Nucleus accumbens (tissue), 56 donors: ENCODE data around the gene TRIM14.
"Not testable (repeated sequence)": the region's sequence is repeated elsewhere in the genome, so short reads cannot be mapped to it uniquely, and the experiment has no call there.

Experiments used
- DNase-seq, 56 donors: peaks; one replicate each; lab custom pipeline; 2025; lab: John Stamatoyannopoulos, UW

TRIM14 gene

GRCh38 chr9:98142182-98142907 lies 23.3 kb upstream of the TRIM14 start:
- peak in 24 of 56 donors; percentile 4 to 51 (median 25) for DNase-seq

DNA sequence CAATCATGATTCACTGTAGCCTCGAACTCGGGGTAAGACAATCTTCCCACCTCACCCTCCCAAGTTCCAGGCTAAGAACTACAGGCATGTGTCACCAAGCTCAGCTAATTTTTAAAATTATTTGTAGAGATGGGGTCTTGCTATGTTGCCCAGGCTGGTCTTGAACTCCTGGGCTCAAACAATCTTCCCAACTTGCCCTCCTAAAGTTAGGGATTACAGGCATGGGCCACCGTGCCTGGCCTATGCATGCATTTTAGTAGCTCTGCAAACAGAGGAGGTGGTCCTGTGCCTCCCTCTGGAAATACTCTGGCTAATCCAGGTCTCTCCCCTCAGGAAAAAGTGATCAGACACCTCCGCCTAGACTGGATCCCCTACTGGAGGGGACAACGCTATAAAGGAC lies 21.5 kb upstream of the TRIM14 start:
- DNase-seq, result no peak

- no peak for DNase-seq
Measured at GRCh38 chr9:98136489-98136888, 17.5 kb upstream of the TRIM14 start.

DNA sequence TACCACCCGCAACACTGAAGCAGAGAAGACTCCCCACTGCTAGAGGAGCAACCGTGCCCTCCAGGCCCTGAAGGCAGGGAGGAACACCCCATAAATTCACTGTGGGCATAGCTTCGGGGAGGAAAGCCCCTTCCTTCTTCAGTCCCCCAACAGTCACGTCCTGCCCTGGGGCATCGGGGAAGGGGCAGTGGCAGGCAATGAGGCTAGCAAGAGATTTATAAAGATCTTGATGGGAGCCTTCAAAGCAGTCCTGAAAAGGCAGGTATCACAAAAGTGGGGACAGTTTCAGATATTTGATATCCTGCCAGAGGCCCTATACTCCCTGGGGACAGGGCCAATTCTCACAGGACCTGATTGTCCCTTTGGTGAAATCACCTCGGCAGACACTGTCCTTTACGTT lies 16.9 kb upstream of the TRIM14 start:
- no peak for DNase-seq

DNA sequence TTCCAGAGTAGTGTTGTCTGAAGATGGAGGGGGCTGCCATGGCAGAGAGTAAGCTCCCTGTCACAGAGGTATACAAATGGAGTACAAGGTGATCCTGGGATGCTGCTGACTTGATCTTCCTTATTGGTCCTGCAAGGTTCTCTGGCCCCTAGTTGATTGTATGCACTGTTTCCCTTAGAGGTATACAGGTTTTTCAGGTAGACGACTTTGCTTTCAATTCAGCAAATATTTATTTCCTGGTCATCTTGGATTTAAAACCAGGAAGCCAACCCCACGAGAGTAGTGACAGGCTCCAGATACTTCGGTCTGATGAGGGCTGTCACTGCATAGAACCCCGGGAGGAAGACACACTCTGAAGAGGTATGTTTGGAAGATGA lies 16.5 kb upstream of the TRIM14 start:
- no peak for DNase-seq

- DNase-seq, result no peak
Measured at GRCh38 chr9:98134702-98135557, 15.9 kb upstream of the TRIM14 start.

GRCh38 chr9:98132806-98133631 lies 14.0 kb upstream of the TRIM14 start:
- no peak for DNase-seq

GRCh38 chr9:98132158-98132557 lies 13.1 kb upstream of the TRIM14 start:
- DNase-seq, result no peak

DNA sequence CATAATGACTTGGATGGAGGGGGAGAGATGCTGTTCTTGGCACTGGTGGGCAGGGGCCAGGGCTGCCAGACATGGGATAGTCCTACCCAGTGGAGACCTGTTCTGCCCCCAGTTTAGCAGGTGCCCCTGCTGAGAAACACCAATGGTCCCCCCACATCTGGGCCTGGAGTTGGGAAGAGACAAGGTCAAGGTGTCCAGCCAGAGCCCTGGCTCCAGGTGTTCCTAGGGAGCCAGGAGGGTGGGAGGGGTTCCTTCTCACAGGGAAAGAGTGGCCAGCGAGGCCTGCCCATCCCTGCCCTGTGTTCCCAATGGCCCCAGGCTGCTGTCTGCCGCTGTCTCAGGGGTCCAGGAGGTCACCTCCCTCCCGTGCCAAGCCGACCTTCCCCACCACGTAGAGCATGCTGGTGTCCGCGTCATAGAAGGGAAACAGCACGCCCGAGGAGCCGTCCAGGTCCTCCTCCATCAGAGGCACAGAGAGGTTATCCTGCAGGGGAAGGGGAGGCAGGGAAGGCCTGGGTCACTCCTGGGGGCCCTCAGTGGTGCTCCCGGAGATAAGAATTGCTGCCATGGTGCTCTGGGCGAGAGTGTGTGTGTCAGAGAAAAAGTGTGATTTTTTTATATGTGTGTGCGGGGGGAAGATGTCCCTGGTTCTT lies 11.7 kb upstream of the TRIM14 start:
- no peak for DNase-seq

- DNase-seq, result not testable (repeated sequence)
Measured at GRCh38 chr9:98130060-98130459, 11.0 kb upstream of the TRIM14 start.

GRCh38 chr9:98129451-98129881 lies 10.4 kb upstream of the TRIM14 start:
- peak in 2 of 56 donors; percentile 2 to 3 for DNase-seq

DNA sequence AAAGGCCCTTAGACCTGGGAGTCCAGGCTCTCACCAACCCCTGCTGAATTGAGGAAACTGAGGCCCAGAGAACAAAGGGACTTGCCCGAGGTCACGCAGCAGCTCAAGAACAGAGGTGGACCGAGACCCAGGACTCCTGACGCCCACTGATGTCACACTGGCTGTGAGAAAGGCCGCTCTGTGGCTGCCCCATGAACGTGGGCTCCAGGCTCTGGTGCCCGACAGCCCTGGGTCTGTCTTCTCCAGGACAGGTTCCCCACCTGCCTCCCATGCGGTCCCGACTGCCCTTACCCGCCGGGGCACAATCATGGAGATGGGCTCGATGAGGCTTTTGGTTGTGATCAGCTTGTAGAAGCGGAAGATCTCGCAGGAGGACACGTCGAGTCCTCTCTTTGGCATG lies 9.3 kb upstream of the TRIM14 start:
- no peak for DNase-seq

- DNase-seq, result no peak
Measured at GRCh38 chr9:98127226-98127625, 8.2 kb upstream of the TRIM14 start.

DNA sequence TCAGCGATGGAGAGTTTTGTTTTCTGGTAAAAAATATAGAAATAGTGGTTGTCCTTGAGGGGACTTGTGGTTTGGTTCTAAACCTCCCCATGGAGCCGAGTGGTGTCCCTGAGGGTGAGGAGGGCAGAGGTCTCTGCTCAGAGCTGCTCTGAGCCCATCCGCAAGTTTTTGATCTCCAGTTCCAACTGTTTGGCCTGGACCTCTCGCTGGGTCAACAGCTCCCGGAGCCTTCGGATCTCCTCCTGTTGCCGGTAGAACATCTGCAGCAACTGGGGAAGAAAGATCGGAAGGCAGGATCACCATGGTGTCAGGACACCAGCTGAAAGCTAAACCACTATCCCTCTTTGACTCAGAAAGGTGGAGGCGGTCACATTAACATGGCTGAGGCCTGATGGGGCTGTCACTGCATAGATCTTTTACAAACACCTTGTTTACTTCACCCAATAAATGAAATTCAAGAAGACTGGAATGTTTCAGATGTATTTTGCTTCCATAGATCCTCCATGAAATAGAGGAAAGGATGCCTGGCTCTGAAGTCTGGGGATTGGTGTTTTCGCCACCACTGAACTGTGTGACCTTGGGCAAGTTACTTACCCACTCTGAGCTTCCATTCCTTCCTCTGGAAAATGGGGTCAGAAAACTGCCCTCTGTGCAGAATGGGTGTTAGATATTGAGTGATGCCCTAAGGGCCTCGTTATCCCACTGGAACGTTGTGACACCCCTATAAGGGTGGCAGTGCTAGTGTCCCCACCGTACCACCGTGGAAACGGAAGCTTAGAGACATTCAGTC lies 5.8 kb upstream of the TRIM14 start:
- DNase-seq, result no peak

DNA sequence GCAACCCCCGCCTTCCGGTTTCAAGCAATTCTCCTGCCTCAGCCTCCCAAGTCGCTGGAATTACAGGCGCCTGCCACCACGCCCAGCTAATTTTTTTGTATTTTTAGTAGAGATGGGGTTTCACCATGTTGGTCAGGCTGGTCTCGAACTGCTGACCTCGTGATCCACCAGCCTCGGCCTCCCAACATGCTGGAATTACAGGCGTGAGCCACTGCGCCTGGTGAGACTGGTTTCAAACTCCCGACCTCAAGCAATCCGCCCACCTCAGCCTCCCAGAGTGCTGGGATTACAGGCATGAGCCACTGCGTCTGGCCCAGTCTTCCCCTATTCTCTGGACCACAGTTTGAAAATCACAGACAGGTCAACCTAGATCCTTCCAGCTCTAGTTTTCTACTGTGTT lies 5.1 kb upstream of the TRIM14 start:
- not testable (repeated sequence) for DNase-seq

GRCh38 chr9:98121058-98121457 lies 2.0 kb upstream of the TRIM14 start:
- no peak for DNase-seq

DNA sequence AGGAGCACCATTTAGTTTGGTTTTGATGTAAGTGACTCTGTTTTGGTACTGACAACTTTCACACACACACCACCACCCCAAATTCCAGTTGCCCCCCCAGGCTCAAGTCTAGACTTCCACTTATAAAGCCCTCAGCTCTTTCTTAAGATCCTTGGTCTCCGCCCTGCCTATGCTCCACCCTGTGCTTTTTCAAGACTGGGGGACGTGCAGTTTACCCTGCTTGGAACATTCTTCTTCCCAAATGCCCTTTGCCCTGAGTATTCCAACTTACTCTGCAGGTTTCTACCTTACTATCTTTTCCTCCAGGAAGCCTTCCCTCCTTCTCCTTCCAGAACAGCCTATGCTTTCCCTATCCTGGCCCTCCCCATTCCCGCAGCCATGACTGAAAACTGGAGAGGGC lies 1.5 kb upstream of the TRIM14 start:
- DNase-seq, result no peak

DNA sequence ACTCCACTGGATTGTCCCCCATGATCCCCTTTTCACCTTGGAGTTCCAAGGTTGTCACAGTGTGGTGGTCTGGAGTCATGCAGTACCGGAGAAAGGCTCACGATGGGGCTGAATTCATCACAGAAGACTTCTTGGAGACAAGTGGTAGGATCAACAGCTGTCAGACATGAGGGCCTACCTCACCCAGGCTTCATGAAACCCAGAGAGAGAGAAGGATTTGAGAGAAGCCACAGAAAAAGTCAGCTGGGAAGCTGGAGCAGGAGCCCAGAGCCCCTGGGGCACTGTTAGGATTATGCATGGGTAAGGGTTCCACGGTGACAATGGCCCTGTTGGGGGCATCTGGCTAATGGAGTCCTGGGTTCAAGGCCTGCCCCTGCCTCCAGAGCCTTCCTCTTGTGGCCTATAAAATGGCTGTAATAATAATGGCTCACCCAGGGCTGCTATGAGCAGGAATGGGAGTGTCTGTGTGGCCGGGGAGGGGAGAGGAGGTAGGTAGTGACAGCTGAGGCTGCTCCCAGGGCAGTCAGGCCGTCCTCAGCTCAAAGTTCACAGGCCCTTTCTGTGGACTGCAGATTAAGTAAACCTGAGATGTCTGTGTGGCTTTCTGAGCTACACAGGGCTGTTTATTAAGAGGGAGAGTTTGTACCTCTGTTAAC lies 910 bp downstream of the TRIM14 start:
- no peak for DNase-seq

DNA sequence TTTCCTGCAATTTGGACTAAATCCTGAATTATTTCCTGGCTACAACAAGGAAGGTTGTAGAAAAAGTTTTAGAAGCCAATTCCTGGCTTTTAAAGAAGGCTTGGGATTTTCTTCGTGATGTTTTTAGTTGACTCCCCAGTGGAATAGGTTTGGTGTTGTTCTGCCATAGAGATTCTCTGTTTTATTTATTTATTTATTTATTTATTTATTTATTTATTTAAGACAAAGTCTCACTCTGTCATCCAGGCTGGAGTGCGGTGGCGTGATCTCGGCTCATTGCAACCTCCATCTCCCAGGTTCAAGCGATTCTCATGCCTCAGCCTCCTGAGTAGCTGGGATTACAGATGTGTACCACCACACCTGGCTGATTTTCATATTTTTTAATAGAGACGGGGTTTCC lies 1.9 kb downstream of the TRIM14 start:
- DNase-seq, result not testable (repeated sequence)
